HepG2 (cell line): ENCODE results near the gene SEMA3F. TPM values are rescaled to one million over a fixed set of nuclear protein-coding genes. Genes with fewer than 3 reads are reported as not detected.

ENCODE experiments used
- CC2D1A ChIP-seq: sonication (generic); formaldehyde crosslinking; IDR thresholded peaks from 2 replicates; pipeline ENCODE4 v1.8.1; 2023; ENCODE audit warnings: mild to moderate bottlenecking, missing genetic modification reagents
- FOSL1 ChIP-seq: sonication (generic); formaldehyde crosslinking; IDR thresholded peaks from 2 replicates; pipeline ENCODE4 v1.9.0; 2021; ENCODE audit warnings: missing genetic modification reagents, borderline replicate concordance
- IKZF5 ChIP-seq: IDR thresholded peaks from 2 replicates; pipeline ENCODE4 v1.6.1; 2018; ENCODE audit warnings: missing genetic modification reagents, mild to moderate bottlenecking, missing compliant biosample characterization
- IRF1 ChIP-seq: sonication (generic); formaldehyde crosslinking; IDR thresholded peaks from 2 replicates; pipeline ENCODE4 v1.4.0; 2020; ENCODE audit warnings: low read depth, mild to moderate bottlenecking, missing genetic modification reagents
- MTA1 ChIP-seq: sonication (generic); formaldehyde crosslinking; IDR thresholded peaks from 2 replicates; pipeline ENCODE4 v1.4.0; 2020; ENCODE audit warnings: missing genetic modification reagents, mild to moderate bottlenecking, borderline replicate concordance
- MTERF4 ChIP-seq: sonication (generic); formaldehyde crosslinking; IDR thresholded peaks from 2 replicates; pipeline ENCODE4 v1.8.0; 2023; ENCODE audit warnings: mild to moderate bottlenecking, missing genetic modification reagents
- NKX3-1 ChIP-seq: sonication (generic); formaldehyde crosslinking; IDR thresholded peaks from 2 replicates; pipeline ENCODE4 v1.5.0; 2020; ENCODE audit warnings: missing genetic modification reagents
- NR2F2 ChIP-seq: IDR thresholded peaks from 2 replicates; pipeline ENCODE4 v1.6.1; 2012; ENCODE audit warnings: low read depth, inconsistent platforms, borderline replicate concordance
- PAF1 ChIP-seq: IDR thresholded peaks from 2 replicates; pipeline ENCODE4 v1.6.1; 2016; ENCODE audit warnings: missing genetic modification reagents, missing compliant biosample characterization
- RBM39 ChIP-seq: fragments of 200-400 bp; formaldehyde crosslinking; IDR thresholded peaks from one replicate; pipeline ENCODE4 v1.6.1; 2018; ENCODE audit warnings: antibody characterized with exemption, mild to moderate bottlenecking, low read depth, low read length; ENCODE audit not compliant: poor library complexity, severe bottlenecking
- RFX3 ChIP-seq: IDR thresholded peaks from 2 replicates; pipeline ENCODE4 v1.6.1; 2016; ENCODE audit warnings: missing biosample characterization, missing genetic modification reagents
- SYNCRIP ChIP-seq: fragments of 200-400 bp; formaldehyde crosslinking; IDR thresholded peaks from 2 replicates; pipeline ENCODE4 v1.6.1; 2018; ENCODE audit warnings: mild to moderate bottlenecking, low read depth, low read length; ENCODE audit not compliant: insufficient read depth
- ZBTB21 ChIP-seq: sonication (generic); formaldehyde crosslinking; IDR thresholded peaks from 2 replicates; pipeline ENCODE4 v1.4.0; 2020; ENCODE audit warnings: missing genetic modification reagents
- ZFP36L2 ChIP-seq: sonication (generic); formaldehyde crosslinking; IDR thresholded peaks from 2 replicates; pipeline ENCODE4 v1.4.0; 2020; ENCODE audit warnings: missing genetic modification reagents
- ZFP91 ChIP-seq: sonication (generic); formaldehyde crosslinking; IDR thresholded peaks from 2 replicates; pipeline ENCODE4 v1.9.0; 2022; ENCODE audit warnings: missing genetic modification reagents, mild to moderate bottlenecking, borderline replicate concordance
- ZKSCAN1 ChIP-seq: fragments of 150-350 bp; IDR thresholded peaks from 2 replicates; pipeline ENCODE4 v1.6.1; 2014; ENCODE audit warnings: low read length
- ZMAT3 ChIP-seq: sonication (generic); formaldehyde crosslinking; conservative IDR thresholded peaks from 2 replicates; pipeline ENCODE4 v1.7.0; 2021; ENCODE audit warnings: missing genetic modification reagents
- ZMYM2 ChIP-seq: sonication (generic); formaldehyde crosslinking; IDR thresholded peaks from 2 replicates; pipeline ENCODE4 v1.8.0; 2022; ENCODE audit warnings: mild to moderate bottlenecking, missing genetic modification reagents
- ZNF12 ChIP-seq: sonication (generic); formaldehyde crosslinking; IDR thresholded peaks from 2 replicates; pipeline ENCODE4 v1.5.0; 2020; ENCODE audit warnings: missing genetic modification reagents
- ZNF260 ChIP-seq: sonication (generic); formaldehyde crosslinking; IDR thresholded peaks from 2 replicates; pipeline ENCODE4 v1.4.0; 2020; ENCODE audit warnings: missing genetic modification reagents, low read depth, mild to moderate bottlenecking, borderline replicate concordance
- ZNF263 ChIP-seq: sonication (generic); formaldehyde crosslinking; IDR thresholded peaks from 2 replicates; pipeline ENCODE4 v1.4.0; 2020; ENCODE audit warnings: missing genetic modification reagents
- ZNF292 ChIP-seq: sonication (generic); formaldehyde crosslinking; IDR thresholded peaks from 2 replicates; pipeline ENCODE4 v1.8.1; 2022; ENCODE audit warnings: mild to moderate bottlenecking, low read depth, missing genetic modification reagents, borderline replicate concordance
- ZNF354B ChIP-seq: sonication (generic); formaldehyde crosslinking; IDR thresholded peaks from 2 replicates; pipeline ENCODE4 v1.8.0; 2022; ENCODE audit warnings: mild to moderate bottlenecking, missing genetic modification reagents
- ZNF710 ChIP-seq: sonication (generic); formaldehyde crosslinking; IDR thresholded peaks from 2 replicates; pipeline ENCODE4 v1.5.0; 2020; ENCODE audit warnings: mild to moderate bottlenecking, missing genetic modification reagents, borderline replicate concordance
- ZNF75D ChIP-seq: sonication (generic); formaldehyde crosslinking; IDR thresholded peaks from 2 replicates; pipeline ENCODE4 v1.8.1; 2023; ENCODE audit warnings: missing genetic modification reagents, mild to moderate bottlenecking, borderline replicate concordance
- polyA plus RNA-seq, 8 experiments: library from polyadenylated mRNA; depleted of rRNA in 3 of 8; stranded (reverse) in 7 of 8; unstranded in 1 of 8; fragments of >200 nt; fragmentation: Illumina TruSeq in 4 of 8; extraction: Trizol in 4 of 8; gene quantifications; 2 replicates each; pipeline versions ENCODE4 v1.2.1 to v1.2.3, GENCODE V29; 2011 to 2016; ENCODE audit warnings: low read depth in 4 of 8, missing spikeins in 1 of 8, mixed read lengths in 1 of 8; ENCODE audit not compliant: insufficient read depth in 1 of 8
- total RNA-seq, 5 experiments: library from RNA; depleted of rRNA; stranded (reverse); fragments of >200 nt; fragmentation: Illumina TruSeq; extraction: Trizol; gene quantifications; 2 replicates each; pipeline ENCODE4 v1.2.3, GENCODE V29; 2016; ENCODE audit warnings: low read depth in 1 of 5

The SEMA3F gene
- total and polyA plus RNA-seq, 2 of the 13 experiments (the other 11 are each of a cell fraction or from before 2014, with no cell fraction given), result 7.6 to 17.2 TPM

- TF ChIP-seq ZNF710 (CRISPR knock-in tag), result 0 out of 2 replicates have a peak, but pooled peaks have one; percentile 5
- TF ChIP-seq ZNF12 (CRISPR knock-in tag), result no peak
- TF ChIP-seq FOSL1 (CRISPR knock-in tag), result no peak
- no peak for TF ChIP-seq ZNF354B (CRISPR knock-in tag)
- peak; percentile 3; the same call in 1 of the 2 replicates for TF ChIP-seq ZFP91 (CRISPR knock-in tag)
- no peak for TF ChIP-seq MTA1 (CRISPR knock-in tag)
- no peak for TF ChIP-seq MTERF4
- TF ChIP-seq ZKSCAN1, result no peak
- TF ChIP-seq CC2D1A (CRISPR knock-in tag), result 0 out of 2 replicates have a peak, but pooled peaks have one; percentile 6
- no peak; the same call in 1 of the 2 replicates for TF ChIP-seq ZNF292 (CRISPR knock-in tag)
- TF ChIP-seq ZNF263 (CRISPR knock-in tag), result 0 out of 2 replicates have a peak, but pooled peaks have one; percentile 21
- TF ChIP-seq IKZF5, result no peak
- TF ChIP-seq ZMAT3, result no peak
- TF ChIP-seq RFX3, result no peak
- TF ChIP-seq ZNF75D, result no peak
- no peak for TF ChIP-seq RBM39
- TF ChIP-seq ZBTB21, result no peak
- no peak for TF ChIP-seq NKX3-1 (CRISPR knock-in tag)
- no peak for TF ChIP-seq ZNF260
- no peak for TF ChIP-seq PAF1
- no peak for TF ChIP-seq ZMYM2 (CRISPR knock-in tag)
- TF ChIP-seq NR2F2, result no peak
- no peak for TF ChIP-seq IRF1
- TF ChIP-seq ZFP36L2 (CRISPR knock-in tag), result no peak
- no peak for TF ChIP-seq SYNCRIP
Observed at GRCh38 chr3:50196253-50196801, 41.2 kb downstream of the SEMA3F start (continued).
